Cerebellar cortex (tissue), 1 donor: ENCODE measurements around the gene GMDS.

Source experiments
- DNase-seq: peaks from one replicate; pipeline ENCODE4 v3.0.0-alpha.2; 2015; ENCODE audit warnings: low spot score

The GMDS gene

GRCh38 chr6:1800845-1801244 is 444.6 kb downstream of the GMDS start:
- DNase-seq, result no peak

- no peak for DNase-seq
These were observed 446.5 kb downstream of the GMDS start for GRCh38 chr6:1798965-1799325.

DNA sequence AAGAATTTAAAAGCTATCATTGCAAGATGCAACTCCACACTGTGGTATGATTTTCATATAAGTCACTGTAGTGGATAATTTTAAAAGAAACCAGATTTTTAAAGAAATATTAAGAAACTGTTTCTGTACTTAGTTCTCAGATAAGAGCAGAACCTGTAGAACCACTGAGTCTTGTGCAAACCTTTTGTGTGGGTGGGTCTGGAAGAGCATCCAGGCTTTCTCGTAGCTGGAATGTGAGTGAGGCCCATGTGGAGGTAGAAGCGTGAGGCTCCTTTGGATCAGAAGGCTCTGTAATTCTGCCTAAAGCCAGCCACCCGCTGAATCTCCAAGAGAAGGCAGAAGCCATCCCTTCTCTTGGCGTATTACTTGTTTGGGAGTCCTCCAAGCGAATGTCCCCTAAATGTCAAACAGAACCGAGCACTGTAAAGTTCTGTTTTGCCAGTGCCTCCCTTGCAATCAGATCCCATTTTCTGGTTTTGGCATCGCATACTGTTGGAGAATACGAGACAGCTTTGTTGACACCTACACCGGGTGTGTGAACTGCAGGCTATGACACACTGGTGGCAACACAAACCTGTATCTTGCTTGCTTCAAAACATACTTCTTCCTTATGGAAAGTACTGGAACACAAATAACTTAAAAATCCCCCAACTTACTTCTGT is 447.0 kb downstream of the GMDS start:
- DNase-seq, result peak; percentile 1

DNA sequence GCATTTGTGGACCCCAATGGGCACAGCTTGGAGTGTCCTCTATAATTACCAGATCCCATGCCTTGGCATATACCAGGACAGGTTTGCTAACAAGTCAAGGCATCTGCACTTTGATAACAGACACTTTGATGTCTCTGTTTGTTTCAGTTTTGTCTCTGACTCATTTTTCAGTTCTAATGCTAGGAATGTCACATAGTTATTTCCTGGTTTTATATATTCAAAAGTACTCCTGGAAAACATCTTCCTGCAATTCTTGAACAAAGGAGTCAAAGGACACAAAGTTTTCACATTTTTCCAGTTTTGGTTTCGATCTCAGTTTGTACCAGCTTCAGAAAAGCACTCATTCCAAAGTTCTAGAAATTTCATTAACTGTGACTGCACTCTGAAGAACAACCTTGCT is 447.6 kb downstream of the GMDS start:
- DNase-seq, result no peak

GRCh38 chr6:1796706-1797529 is 448.5 kb downstream of the GMDS start:
- DNase-seq, result no peak

GRCh38 chr6:1795910-1796309 is 449.5 kb downstream of the GMDS start:
- no peak for DNase-seq

GRCh38 chr6:1792989-1793388 is 452.4 kb downstream of the GMDS start:
- peak; percentile 14 for DNase-seq

GRCh38 chr6:1790684-1791083 is 454.7 kb downstream of the GMDS start:
- DNase-seq, result no peak

- no peak for DNase-seq
These were observed 456.3 kb downstream of the GMDS start for GRCh38 chr6:1789092-1789491.

GRCh38 chr6:1787894-1788293 is 457.5 kb downstream of the GMDS start:
- no peak for DNase-seq

GRCh38 chr6:1786455-1787453 is 458.7 kb downstream of the GMDS start:
- no peak for DNase-seq

DNA sequence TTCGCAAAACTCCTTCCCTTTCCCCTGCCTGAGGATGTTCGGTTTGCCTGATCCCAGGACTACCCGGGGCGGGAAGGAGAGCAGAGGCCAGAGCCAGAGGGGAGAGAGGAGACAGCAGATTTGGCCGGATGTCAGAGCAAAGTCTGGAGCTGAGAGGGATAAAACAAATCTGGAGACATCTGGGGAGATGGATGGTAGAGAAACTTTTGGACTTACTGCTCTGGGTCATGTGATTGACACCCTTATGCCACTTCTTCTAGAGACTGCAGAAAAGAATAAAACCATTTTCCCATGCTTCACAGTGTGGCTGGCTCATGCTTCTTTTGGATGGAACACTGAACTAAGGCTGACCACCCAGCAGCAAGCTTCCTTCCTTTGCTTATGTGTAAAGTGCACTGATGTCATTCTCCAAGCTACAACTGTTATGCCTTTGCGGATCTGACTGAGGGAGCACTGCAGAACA is 461.0 kb downstream of the GMDS start:
- no peak for DNase-seq

DNA sequence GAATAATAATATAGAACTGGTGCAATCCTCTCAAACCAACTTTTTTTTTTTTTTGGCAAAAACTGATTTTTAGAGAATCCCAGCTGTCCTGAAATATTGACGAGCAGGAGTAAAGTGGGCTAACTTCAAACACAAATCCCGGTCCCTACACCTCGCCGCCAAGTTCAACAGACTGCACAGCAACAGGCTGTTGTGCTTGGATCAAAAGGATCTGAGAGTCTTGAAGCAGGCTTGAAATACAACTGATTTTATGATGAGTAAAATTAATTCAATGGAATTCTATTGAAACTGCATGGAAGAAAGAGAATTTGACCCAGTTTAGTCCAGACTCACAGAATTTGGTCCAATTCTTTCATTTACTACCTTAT is 463.6 kb downstream of the GMDS start:
- no peak for DNase-seq

- DNase-seq, result no peak
These were observed 464.1 kb downstream of the GMDS start for GRCh38 chr6:1781152-1781816.

DNA sequence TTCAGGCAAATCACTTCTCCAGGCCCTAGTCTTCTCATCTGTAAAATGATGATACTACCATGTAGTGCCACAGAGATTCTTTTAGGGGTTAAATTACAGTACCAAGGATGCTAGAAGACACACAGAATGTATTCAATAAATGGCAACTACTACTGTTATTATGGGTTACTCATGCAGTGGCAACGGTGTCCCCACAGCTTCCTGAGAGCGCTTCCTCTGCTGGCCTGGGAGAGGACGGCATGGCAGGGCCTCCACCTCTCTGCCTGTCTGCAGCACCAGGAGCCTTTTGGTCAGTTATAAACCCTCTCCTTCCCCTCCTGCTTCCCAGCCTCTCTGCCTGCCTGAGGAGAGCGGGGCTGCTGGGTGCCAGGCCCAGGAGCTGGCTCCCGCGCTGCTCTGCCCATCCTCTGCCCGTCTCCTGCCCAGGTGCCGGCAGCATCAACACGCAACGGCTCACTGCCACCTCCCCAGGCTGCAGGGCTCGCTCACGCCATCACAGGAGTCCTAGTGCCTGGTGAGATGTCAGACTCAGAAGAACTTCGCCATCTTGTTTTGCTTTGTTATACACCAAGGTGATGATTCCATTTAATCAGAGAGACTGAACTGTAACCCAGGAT is 465.0 kb downstream of the GMDS start:
- no peak for DNase-seq

- DNase-seq, result no peak
These were observed 466.6 kb downstream of the GMDS start for GRCh38 chr6:1778686-1779235.

GRCh38 chr6:1777921-1778685 is 467.3 kb downstream of the GMDS start:
- DNase-seq, result no peak

DNA sequence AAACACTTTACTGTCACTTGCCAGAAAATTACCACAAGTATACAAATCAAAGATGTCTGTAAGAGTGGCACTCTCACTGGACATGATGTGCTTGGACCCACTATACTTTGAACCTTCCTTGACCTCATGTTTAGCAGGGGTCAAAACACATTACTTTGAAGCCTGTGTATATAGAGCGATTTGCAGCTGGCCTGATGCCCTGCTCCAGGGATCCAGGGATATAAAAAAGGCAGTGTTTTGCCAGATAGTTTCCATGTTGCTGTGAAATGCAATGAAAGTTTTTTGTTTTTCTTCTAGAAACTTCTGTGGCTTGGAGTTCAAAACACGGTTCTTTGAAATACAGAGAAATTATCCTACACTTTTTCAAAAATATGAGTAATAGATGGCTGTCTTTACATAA is 470.0 kb downstream of the GMDS start:
- DNase-seq, result no peak

DNA sequence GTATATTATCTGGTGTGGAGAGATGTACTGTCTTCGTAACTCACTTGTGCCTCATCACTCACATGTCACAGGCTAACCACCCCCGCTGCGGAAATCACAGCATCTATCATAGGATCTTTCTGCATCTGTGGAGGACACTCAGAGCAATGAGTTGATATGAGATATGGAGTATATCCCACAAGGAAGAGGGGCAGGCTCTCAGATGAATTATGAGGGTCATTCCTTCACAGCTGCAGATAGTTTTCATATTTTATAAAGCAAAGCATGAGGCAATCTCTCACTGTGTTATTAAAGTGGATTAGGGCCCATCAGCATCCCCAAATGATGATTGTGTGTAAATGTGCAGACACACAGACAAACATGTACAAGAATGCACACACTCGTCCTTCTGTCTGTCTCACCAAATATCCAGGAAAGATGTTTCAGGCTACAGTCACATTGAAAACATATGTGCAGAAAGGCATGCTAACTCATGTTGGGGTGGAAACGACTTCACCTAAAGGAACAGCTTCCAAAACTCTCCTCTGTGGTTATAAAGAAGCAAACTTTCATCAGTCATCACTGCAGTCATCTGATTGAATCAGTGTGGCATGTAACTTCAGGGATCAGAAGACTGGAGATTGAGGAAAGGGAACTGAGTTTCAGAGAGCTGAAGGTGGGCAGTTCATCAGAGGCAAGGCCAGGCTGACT is 471.0 kb downstream of the GMDS start:
- DNase-seq, result no peak

DNA sequence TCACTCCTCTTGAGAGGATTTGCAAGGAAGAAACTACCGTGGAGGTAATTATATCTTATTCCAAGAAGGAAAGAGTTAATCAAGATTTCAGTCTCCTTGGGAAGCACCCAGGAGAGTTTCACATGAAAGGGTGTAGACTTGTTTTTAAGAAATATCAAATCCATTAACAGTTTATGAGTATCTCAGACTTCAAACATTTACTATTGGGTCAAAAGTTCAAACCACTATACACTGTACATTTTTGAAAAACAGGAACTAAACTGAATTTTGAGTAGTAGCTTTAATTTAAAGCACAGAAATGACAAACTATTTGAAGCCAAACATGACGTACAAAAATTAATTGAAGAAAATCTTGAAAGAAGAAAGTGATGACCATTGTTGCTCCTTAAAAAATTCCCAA is 471.7 kb downstream of the GMDS start:
- no peak for DNase-seq
